ENCODE data around the gene TEX22.

TEX22 gene

GRCh38 chr14:105415481-105416428 lies 17.4 kb downstream of the TEX22 start:
- H4K20me1 ChIP-seq (ENCODE audit: insufficient read depth, low read length): no peaks in the 10 kb centered on the region
- no peaks in the 10 kb centered on the region for H3K36me3 ChIP-seq (replicated peaks; ENCODE audit: insufficient read depth, low read length)
- no peaks in the 10 kb centered on the region for H3K9me3 ChIP-seq (replicated peaks; ENCODE audit: insufficient read depth, low read length)
- no peaks in the 10 kb centered on the region for H3F3A ChIP-seq (ENCODE audit: insufficient read depth, low read length)
- H3K27ac ChIP-seq (ENCODE audit: low read length): no peak overlapping the region
- DNase-seq: no peak
- H3K4me3 ChIP-seq (ENCODE audit: low read length): no peak overlapping the region
- no peak overlapping the region for H2AFZ ChIP-seq (ENCODE audit: low read length)
- H3K79me2 ChIP-seq (ENCODE audit: low read length): peaks cover 5% of the 10 kb centered on the region
- TF ChIP-seq CTCF (IDR thresholded peaks at IDR 0.05; ENCODE audit: low read length) (no peak), EZH2phosphoT487 (IDR thresholded peaks at IDR 0.05; ENCODE audit: low read length) (no peak), EZH2 (optimal IDR thresholded peaks at IDR 0.05; ENCODE audit: low read depth, low read length) (no peak)
- no peaks in the 10 kb centered on the region for H3K4me1 ChIP-seq (ENCODE audit: low read length)
- no peaks in the 10 kb centered on the region for H3K9me2 ChIP-seq (replicated peaks; ENCODE audit: insufficient read depth, low read length)
- no peak overlapping the region for H3K4me2 ChIP-seq (ENCODE audit: low read depth, low read length)
- H3K9ac ChIP-seq (ENCODE audit: low read length): no peak overlapping the region
- H3K27me3 ChIP-seq (replicated peaks; ENCODE audit: insufficient read depth, low read length): peaks cover 7% of the 10 kb centered on the region

- H3K4me3 ChIP-seq (ENCODE audit: low read length): no peak overlapping the region
- peaks cover 15% of the 10 kb centered on the region for H3K79me2 ChIP-seq (ENCODE audit: low read length)
- H3K4me2 ChIP-seq (ENCODE audit: low read depth, low read length): no peak overlapping the region
- H3F3A ChIP-seq (ENCODE audit: insufficient read depth, low read length): no peaks in the 10 kb centered on the region
- no peak overlapping the region for H2AFZ ChIP-seq (ENCODE audit: low read length)
- H3K9ac ChIP-seq (ENCODE audit: low read length): no peak overlapping the region
- H3K9me3 ChIP-seq (replicated peaks; ENCODE audit: insufficient read depth, low read length): no peaks in the 10 kb centered on the region
- no peaks in the 10 kb centered on the region for H3K4me1 ChIP-seq (ENCODE audit: low read length)
- TF ChIP-seq EZH2 (optimal IDR thresholded peaks at IDR 0.05; ENCODE audit: low read depth, low read length) (no peak), CTCF (IDR thresholded peaks at IDR 0.05; ENCODE audit: low read length) (no peak), EZH2phosphoT487 (IDR thresholded peaks at IDR 0.05; ENCODE audit: low read length) (no peak)
- H4K20me1 ChIP-seq (ENCODE audit: insufficient read depth, low read length): no peaks in the 10 kb centered on the region
- no peak overlapping the region for H3K27ac ChIP-seq (ENCODE audit: low read length)
- peaks cover 4% of the 10 kb centered on the region for H3K27me3 ChIP-seq (replicated peaks; ENCODE audit: insufficient read depth, low read length)
- no peaks in the 10 kb centered on the region for H3K9me2 ChIP-seq (replicated peaks; ENCODE audit: insufficient read depth, low read length)
- H3K36me3 ChIP-seq (replicated peaks; ENCODE audit: insufficient read depth, low read length): no peaks in the 10 kb centered on the region
- no peak for DNase-seq
These were observed 18.3 kb downstream of the TEX22 start for GRCh38 chr14:105416671-105417070.

- TF ChIP-seq CTCF (IDR thresholded peaks at IDR 0.05; ENCODE audit: low read length) (no peak), EZH2phosphoT487 (IDR thresholded peaks at IDR 0.05; ENCODE audit: low read length) (no peak), EZH2 (optimal IDR thresholded peaks at IDR 0.05; ENCODE audit: low read depth, low read length) (no peak)
- H3K4me1 ChIP-seq (ENCODE audit: low read length): no peaks in the 10 kb centered on the region
These were observed 19.4 kb downstream of the TEX22 start for GRCh38 chr14:105417690-105418121.

More at GRCh38 chr14:105417690-105418121, 19.4 kb downstream of the TEX22 start:
- Histone ChIP-seq H3K9ac (ENCODE audit: low read length) (no peak overlapping the region), H3K27me3 (replicated peaks; ENCODE audit: insufficient read depth, low read length) (peaks cover 4% of the 10 kb centered on the region), H3K79me2 (ENCODE audit: low read length) (peaks cover 24% of the 10 kb centered on the region), H3F3A (ENCODE audit: insufficient read depth, low read length) (no peaks in the 10 kb centered on the region), H3K4me2 (ENCODE audit: low read depth, low read length) (no peak overlapping the region), H3K27ac (ENCODE audit: low read length) (no peak overlapping the region), H3K9me2 (replicated peaks; ENCODE audit: insufficient read depth, low read length) (no peaks in the 10 kb centered on the region), H2AFZ (ENCODE audit: low read length) (no peak overlapping the region), H3K9me3 (replicated peaks; ENCODE audit: insufficient read depth, low read length) (no peaks in the 10 kb centered on the region), H3K36me3 (replicated peaks; ENCODE audit: insufficient read depth, low read length) (no peaks in the 10 kb centered on the region), H3K4me3 (ENCODE audit: low read length) (no peak overlapping the region), H4K20me1 (ENCODE audit: insufficient read depth, low read length) (no peaks in the 10 kb centered on the region)
- DNase-seq: no peak

Data from MM.1S (cell line).